ENCODE data around the gene LRFN4.

DNA sequence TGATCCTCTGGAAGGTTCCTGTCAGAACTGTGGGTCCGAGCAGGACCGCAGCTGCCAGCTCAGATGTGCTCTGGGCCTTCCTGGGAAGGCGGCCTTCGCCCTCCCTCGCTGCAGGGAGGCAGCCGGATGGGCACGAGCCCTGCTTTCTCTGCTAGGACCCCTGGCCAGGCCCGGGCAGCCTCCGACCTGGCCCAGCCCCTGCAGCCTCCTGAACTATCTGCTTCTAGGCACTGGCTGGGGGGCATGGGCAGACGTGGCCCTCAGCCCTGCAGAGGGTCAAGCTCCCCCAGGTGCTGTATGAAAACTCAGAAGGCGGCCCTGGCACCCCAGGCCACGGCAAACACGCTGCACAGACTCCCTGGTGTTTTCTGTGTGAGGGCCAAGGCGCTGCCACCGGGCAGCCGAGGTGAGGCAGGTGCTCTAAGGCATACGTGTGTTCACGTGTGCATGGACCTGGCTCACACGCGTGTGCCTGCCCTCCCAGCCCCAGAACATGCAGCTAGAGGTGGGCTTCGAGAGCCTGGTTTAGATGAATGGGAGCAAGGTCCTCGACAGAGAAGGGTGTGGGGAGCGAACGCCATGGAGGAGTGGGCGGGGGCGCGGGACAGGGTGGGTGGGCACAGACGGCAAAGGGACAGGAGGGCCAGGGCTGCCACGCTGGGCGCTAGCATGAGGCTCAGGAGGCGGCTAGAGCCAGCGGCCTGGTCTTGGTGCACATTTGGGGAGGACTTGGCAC lies 4.3 kb downstream of the LRFN4 start:
- TF ChIP-seq, protein P1, sequence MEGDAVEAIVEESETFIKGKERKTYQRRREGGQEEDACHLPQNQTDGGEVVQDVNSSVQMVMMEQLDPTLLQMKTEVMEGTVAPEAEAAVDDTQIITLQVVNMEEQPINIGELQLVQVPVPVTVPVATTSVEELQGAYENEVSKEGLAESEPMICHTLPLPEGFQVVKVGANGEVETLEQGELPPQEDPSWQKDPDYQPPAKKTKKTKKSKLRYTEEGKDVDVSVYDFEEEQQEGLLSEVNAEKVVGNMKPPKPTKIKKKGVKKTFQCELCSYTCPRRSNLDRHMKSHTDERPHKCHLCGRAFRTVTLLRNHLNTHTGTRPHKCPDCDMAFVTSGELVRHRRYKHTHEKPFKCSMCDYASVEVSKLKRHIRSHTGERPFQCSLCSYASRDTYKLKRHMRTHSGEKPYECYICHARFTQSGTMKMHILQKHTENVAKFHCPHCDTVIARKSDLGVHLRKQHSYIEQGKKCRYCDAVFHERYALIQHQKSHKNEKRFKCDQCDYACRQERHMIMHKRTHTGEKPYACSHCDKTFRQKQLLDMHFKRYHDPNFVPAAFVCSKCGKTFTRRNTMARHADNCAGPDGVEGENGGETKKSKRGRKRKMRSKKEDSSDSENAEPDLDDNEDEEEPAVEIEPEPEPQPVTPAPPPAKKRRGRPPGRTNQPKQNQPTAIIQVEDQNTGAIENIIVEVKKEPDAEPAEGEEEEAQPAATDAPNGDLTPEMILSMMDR (IDR thresholded peaks at IDR 0.05) = no peak
- no peak for TF ChIP-seq POLR2A (IDR thresholded peaks at IDR 0.05; ENCODE audit: low read depth)
- no peak for TF ChIP-seq EP300 (IDR thresholded peaks at IDR 0.05)
